NB4 (cell line): ENCODE results near the gene WDR70.

ENCODE experiments used
- CTCF ChIP-seq: IDR thresholded peaks from one replicate; pipeline ENCODE4 v1.5.1; 2012; ENCODE audit warnings: low read depth, low read length
- MAX ChIP-seq: IDR thresholded peaks from 2 replicates; pipeline ENCODE4 v1.6.1; 2011; ENCODE audit warnings: low read depth, low read length
- MYC ChIP-seq: IDR thresholded peaks from 2 replicates; pipeline ENCODE4 v1.6.1; 2011; ENCODE audit warnings: low read depth, low read length
- POLR2A ChIP-seq: IDR thresholded peaks from 2 replicates; pipeline ENCODE4 v1.6.1; 2011; ENCODE audit warnings: mild to moderate bottlenecking; ENCODE audit not compliant: insufficient read length; ENCODE audit errors: extremely low read depth

- TF ChIP-seq CTCF (no peak), POLR2A (no peak), MAX (no peak), MYC (no peak)
These were observed 304.0 kb downstream of the WDR70 start for GRCh38 chr5:37683072-37683471.
